H9 (cell line): ENCODE results near the gene EPSTI1. TPM values are rescaled to one million over a fixed set of nuclear protein-coding genes. Genes with fewer than 3 reads are reported as not detected.
"Not testable (repeated sequence)": the region's sequence is repeated elsewhere in the genome, so short reads cannot be mapped to it uniquely, and the experiment has no call there.

Source experiments
- DNase-seq: peaks from one replicate; pipeline ENCODE4 v3.0.0-alpha.2; 2017
- H2AFZ ChIP-seq: one replicate; pipeline ENCODE4 v1.6.1; 2013; ENCODE audit warnings: mild to moderate bottlenecking, low read length, control low read depth, moderate library complexity
- H2AK5ac ChIP-seq: 2 replicates; pipeline ENCODE4 v1.6.1; 2013; ENCODE audit warnings: low read length, control low read depth, mixed read lengths; ENCODE audit not compliant: insufficient read length
- H2BK120ac ChIP-seq: one replicate; pipeline ENCODE4 v1.6.1; 2013; ENCODE audit warnings: low read depth, mild to moderate bottlenecking, low read length, control low read depth, inconsistent platforms; ENCODE audit not compliant: poor library complexity, severe bottlenecking
- H2BK12ac ChIP-seq: 2 replicates; pipeline ENCODE4 v1.6.1; 2013; ENCODE audit warnings: low read length, control low read depth, mixed read lengths, low read depth; ENCODE audit not compliant: insufficient read length
- H2BK15ac ChIP-seq: 2 replicates; pipeline ENCODE4 v1.6.1; 2013; ENCODE audit warnings: low read depth, low read length, control low read depth
- H2BK20ac ChIP-seq: one replicate; pipeline ENCODE4 v1.6.1; 2013; ENCODE audit warnings: low read depth, mild to moderate bottlenecking, low read length, control low read depth, inconsistent platforms; ENCODE audit not compliant: poor library complexity, severe bottlenecking
- H2BK5ac ChIP-seq: 2 replicates; pipeline ENCODE4 v1.6.1; 2013; ENCODE audit warnings: low read length, control low read depth, mixed read lengths; ENCODE audit not compliant: insufficient read length
- H3K14ac ChIP-seq: 2 replicates; pipeline ENCODE4 v1.6.1; 2013; ENCODE audit warnings: low read length, control low read depth; ENCODE audit not compliant: insufficient read depth
- H3K18ac ChIP-seq: 2 replicates; pipeline ENCODE4 v1.6.1; 2013; ENCODE audit warnings: low read depth, mild to moderate bottlenecking, mixed read lengths, low read length, control low read depth; ENCODE audit not compliant: insufficient read length
- H3K23ac ChIP-seq: 2 replicates; pipeline ENCODE4 v1.6.1; 2013; ENCODE audit warnings: low read length, control low read depth, mixed read lengths, low read depth; ENCODE audit not compliant: insufficient read length
- H3K23me2 ChIP-seq: 2 replicates; pipeline ENCODE4 v1.6.1; 2013; ENCODE audit warnings: low read depth, mild to moderate bottlenecking, mixed read lengths, low read length, control low read depth; ENCODE audit not compliant: insufficient read length, poor library complexity, severe bottlenecking
- H3K27ac ChIP-seq: 2 replicates; pipeline ENCODE4 v1.5.1; 2013; ENCODE audit warnings: low read length, control low read depth, mixed read lengths, low read depth; ENCODE audit not compliant: insufficient read length
- H3K27me3 ChIP-seq: 2 replicates; pipeline ENCODE4 v1.6.1; 2013; ENCODE audit warnings: low read length, control low read depth, inconsistent platforms; ENCODE audit not compliant: insufficient read depth
- H3K4ac ChIP-seq: 2 replicates; pipeline ENCODE4 v1.6.1; 2013; ENCODE audit warnings: low read depth, mild to moderate bottlenecking, control low read depth, inconsistent platforms, low read length, moderate library complexity
- H3K4me1 ChIP-seq: 2 replicates; pipeline ENCODE4 v1.6.1; 2013; ENCODE audit warnings: low read length, control low read depth, inconsistent platforms; ENCODE audit not compliant: insufficient read depth
- H3K4me2 ChIP-seq: 2 replicates; pipeline ENCODE4 v1.6.1; 2013; ENCODE audit warnings: low read length, control low read depth, mixed read lengths; ENCODE audit not compliant: insufficient read length, insufficient read depth
- H3K56ac ChIP-seq: 2 replicates; pipeline ENCODE4 v1.6.1; 2013; ENCODE audit warnings: low read depth, mild to moderate bottlenecking, mixed read lengths, low read length, control low read depth; ENCODE audit not compliant: insufficient read length
- H3K79me1 ChIP-seq: 2 replicates; pipeline ENCODE4 v1.6.1; 2013; ENCODE audit warnings: low read depth, mild to moderate bottlenecking, moderate library complexity, low read length, control low read depth, inconsistent platforms; ENCODE audit not compliant: insufficient read depth, poor library complexity, severe bottlenecking
- H3K79me2 ChIP-seq: 2 replicates; pipeline ENCODE4 v1.6.1; 2013; ENCODE audit warnings: low read length, control low read depth, inconsistent platforms; ENCODE audit not compliant: insufficient read depth
- H3K9ac ChIP-seq: 2 replicates; pipeline ENCODE4 v1.6.1; 2013; ENCODE audit warnings: low read length, control low read depth, mixed read lengths; ENCODE audit not compliant: insufficient read length; ENCODE audit errors: extremely low read depth
- H3K9me3 ChIP-seq: one replicate; pipeline ENCODE4 v1.6.1; 2013; ENCODE audit warnings: low read depth, low read length, inconsistent platforms; ENCODE audit not compliant: control insufficient read depth
- H3T11ph ChIP-seq: one replicate; pipeline ENCODE4 v1.6.1; 2013; ENCODE audit warnings: mild to moderate bottlenecking, low read length, control low read depth, inconsistent platforms
- H4K20me1 ChIP-seq: one replicate; pipeline ENCODE4 v1.6.1; 2013; ENCODE audit not compliant: control insufficient read depth, insufficient read length, insufficient read depth
- H4K5ac ChIP-seq: 2 replicates; pipeline ENCODE4 v1.6.1; 2013; ENCODE audit warnings: low read depth, mild to moderate bottlenecking, mixed read lengths, low read length, control low read depth; ENCODE audit not compliant: insufficient read length
- H4K8ac ChIP-seq: replicated peaks from 2 replicates; pipeline ENCODE4 v1.6.1; 2013; ENCODE audit warnings: low read length, control low read depth, mixed read lengths, low read depth; ENCODE audit not compliant: insufficient read length
- H4K91ac ChIP-seq: 2 replicates; pipeline ENCODE4 v1.6.1; 2013; ENCODE audit warnings: low read depth, mild to moderate bottlenecking, moderate library complexity, mixed read lengths, low read length, control low read depth; ENCODE audit not compliant: insufficient read length
- H3K27ac Mint-ChIP-seq, 3 experiments: 2 replicates in 2 of 3; 3 replicates in 1 of 3; pipeline ENCODE4 v1.8.0; 2020 to 2021; ENCODE audit warnings: mixed read lengths in 3 of 3, mild to moderate bottlenecking in 1 of 3, moderate library complexity in 1 of 3
- H3K27me3 Mint-ChIP-seq: 2 replicates; pipeline ENCODE4 v1.8.0; 2021; ENCODE audit warnings: low read depth, mild to moderate bottlenecking, moderate library complexity, mixed read lengths
- H3K36me3 Mint-ChIP-seq, 3 experiments: 2 replicates in 2 of 3; 3 replicates in 1 of 3; pipeline ENCODE4 v1.8.0; 2020 to 2021; ENCODE audit warnings: low read depth in 3 of 3, mixed read lengths in 3 of 3; ENCODE audit not compliant: insufficient read depth in 1 of 3
- H3K4me1 Mint-ChIP-seq, 2 experiments: 2 replicates each; pipeline ENCODE4 v1.8.0; 2020; ENCODE audit warnings: mixed read lengths in 2 of 2
- H3K4me3 Mint-ChIP-seq, 2 experiments: 2 replicates in 1 of 2; 3 replicates in 1 of 2; pipeline ENCODE4 v1.8.0; 2020 to 2021; ENCODE audit warnings: mild to moderate bottlenecking in 2 of 2, mixed read lengths in 2 of 2, moderate library complexity in 1 of 2
- H3K9me3 Mint-ChIP-seq, 2 experiments: 2 replicates in 1 of 2; 3 replicates in 1 of 2; pipeline ENCODE4 v1.8.0; 2020; ENCODE audit warnings: mild to moderate bottlenecking in 2 of 2, mixed read lengths in 2 of 2, moderate library complexity in 1 of 2
- WGBS: extraction: QIAGEN DNeasy Blood & Tissue Kit; methylation state at CpG from one replicate; pipeline ENCODE4 v1.1.7; 2013; ENCODE audit warnings: missing lambda C conversion rate, low lambda C conversion rate, mixed read lengths; ENCODE audit not compliant: insufficient read length; ENCODE audit errors: extremely low coverage; 5-methylcytosine and 5-hydroxymethylcytosine counted together
- total RNA-seq: library from RNA; stranded (reverse); gene quantifications from 2 replicates; pipeline ENCODE4 v1.2.1, GENCODE V29; 2021
- TF ChIP-seq, protein P1 (sequence below): fragments of 200-600 bp; sonication (generic); conservative IDR thresholded peaks from 3 replicates; pipeline ENCODE4 v1.8.0; 2021; ENCODE audit warnings: antibody characterized with exemption, mild to moderate bottlenecking

The EPSTI1 gene
- total RNA-seq, 1 experiment from 2014 or later: 0.70 TPM

DNA sequence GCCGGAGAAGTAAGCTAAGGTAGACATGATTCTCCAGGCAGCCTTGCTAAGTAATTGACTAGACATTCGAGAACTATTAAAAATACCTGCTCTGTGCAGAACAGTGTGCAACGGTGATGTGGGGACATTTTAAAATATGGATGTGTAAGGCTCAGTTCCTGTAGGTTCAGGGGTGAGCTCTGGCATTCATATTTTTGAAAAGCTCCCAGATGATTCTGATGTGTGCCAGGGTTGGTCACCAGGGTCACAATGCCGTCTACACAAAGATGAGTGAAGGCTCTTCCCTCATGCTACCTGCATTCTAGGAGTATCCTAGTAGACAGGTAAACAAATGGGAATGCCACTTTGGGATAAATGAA lies 702 bp upstream of the EPSTI1 start:
- Histone ChIP-seq H4K20me1 (no peaks in the 10 kb centered on the region), H3K18ac (no peak overlapping the region), H3K4me2 (no peak overlapping the region), H4K5ac (no peak overlapping the region), H2BK5ac (no peak overlapping the region), H4K8ac (no peak overlapping the region), H3K4me1 (no peaks in the 10 kb centered on the region), H3K79me2 (no peaks in the 10 kb centered on the region), H3K9me3 (no peaks in the 10 kb centered on the region), H3T11ph (no peak overlapping the region), H3K4ac (no peak overlapping the region), H3K23ac (no peak overlapping the region), H2BK20ac (no peak overlapping the region), H2BK120ac (no peak overlapping the region), H3K27me3 (no peaks in the 10 kb centered on the region; the same call in 1 of the 2 replicates), H4K91ac (no peak overlapping the region), H2BK15ac (no peak overlapping the region), H3K56ac (no peak overlapping the region), H3K23me2 (peaks cover 12% of the 10 kb centered on the region), H2AFZ (no peak overlapping the region), H2AK5ac (no peak overlapping the region), H3K79me1 (no peaks in the 10 kb centered on the region), H2BK12ac (no peak overlapping the region), H3K27ac (no peak overlapping the region), H3K9ac (no peak overlapping the region), H3K14ac (no peak overlapping the region)
- peak overlapping the region; percentile 70 to 80; a peak in 3 of 5 replicates for H3K4me3 Mint-ChIP-seq
- no peak overlapping the region for H3K27ac Mint-ChIP-seq
- no peak for DNase-seq
- H3K27me3 Mint-ChIP-seq: peaks cover 33% of the 10 kb centered on the region
- H3K4me1 Mint-ChIP-seq: peaks cover 10 to 11% of the 10 kb centered on the region in 2 experiments
- WGBS: no CpG with 5 or more reads among the region's 4 CpGs
- TF ChIP-seq, protein P1, sequence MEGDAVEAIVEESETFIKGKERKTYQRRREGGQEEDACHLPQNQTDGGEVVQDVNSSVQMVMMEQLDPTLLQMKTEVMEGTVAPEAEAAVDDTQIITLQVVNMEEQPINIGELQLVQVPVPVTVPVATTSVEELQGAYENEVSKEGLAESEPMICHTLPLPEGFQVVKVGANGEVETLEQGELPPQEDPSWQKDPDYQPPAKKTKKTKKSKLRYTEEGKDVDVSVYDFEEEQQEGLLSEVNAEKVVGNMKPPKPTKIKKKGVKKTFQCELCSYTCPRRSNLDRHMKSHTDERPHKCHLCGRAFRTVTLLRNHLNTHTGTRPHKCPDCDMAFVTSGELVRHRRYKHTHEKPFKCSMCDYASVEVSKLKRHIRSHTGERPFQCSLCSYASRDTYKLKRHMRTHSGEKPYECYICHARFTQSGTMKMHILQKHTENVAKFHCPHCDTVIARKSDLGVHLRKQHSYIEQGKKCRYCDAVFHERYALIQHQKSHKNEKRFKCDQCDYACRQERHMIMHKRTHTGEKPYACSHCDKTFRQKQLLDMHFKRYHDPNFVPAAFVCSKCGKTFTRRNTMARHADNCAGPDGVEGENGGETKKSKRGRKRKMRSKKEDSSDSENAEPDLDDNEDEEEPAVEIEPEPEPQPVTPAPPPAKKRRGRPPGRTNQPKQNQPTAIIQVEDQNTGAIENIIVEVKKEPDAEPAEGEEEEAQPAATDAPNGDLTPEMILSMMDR: no peak
- H3K9me3 Mint-ChIP-seq: no peaks in the 10 kb centered on the region
- H3K36me3 Mint-ChIP-seq: no peaks in the 10 kb centered on the region

- not testable (repeated sequence) for H3K79me2 ChIP-seq, H2AFZ ChIP-seq, H4K91ac ChIP-seq, H3K4ac ChIP-seq, H3T11ph ChIP-seq, H3K27me3 ChIP-seq, H3K4me1 ChIP-seq, H3K23ac ChIP-seq, H3K9ac ChIP-seq, H2BK15ac ChIP-seq, H2BK120ac ChIP-seq, H3K18ac ChIP-seq, H3K14ac ChIP-seq, H3K79me1 ChIP-seq, H4K8ac ChIP-seq, H3K56ac ChIP-seq, H2BK5ac ChIP-seq, H3K9me3 ChIP-seq, H3K36me3 Mint-ChIP-seq, DNase-seq, H3K27ac Mint-ChIP-seq, H3K9me3 Mint-ChIP-seq, H2AK5ac ChIP-seq, H4K5ac ChIP-seq, H2BK12ac ChIP-seq, H4K20me1 ChIP-seq, H2BK20ac ChIP-seq, H3K27ac ChIP-seq
- peak overlapping the region; percentile 57 for H3K4me2 ChIP-seq
- Mint-ChIP-seq H3K27me3 (peaks cover 33% of the 10 kb centered on the region), H3K4me3 (peak overlapping the region; percentile 70 to 80; a peak in 4 of 5 replicates), H3K4me1 (peaks cover 10 to 14% of the 10 kb centered on the region in 2 experiments)
- H3K23me2 ChIP-seq: peaks cover 12% of the 10 kb centered on the region
- WGBS: no CpG with 5 or more reads among the region's 15 CpGs
Measured at GRCh38 chr13:42991233-42991897, 676 bp downstream of the EPSTI1 start.
